ENCODE results near the gene CTXN3.

The CTXN3 gene

DNA sequence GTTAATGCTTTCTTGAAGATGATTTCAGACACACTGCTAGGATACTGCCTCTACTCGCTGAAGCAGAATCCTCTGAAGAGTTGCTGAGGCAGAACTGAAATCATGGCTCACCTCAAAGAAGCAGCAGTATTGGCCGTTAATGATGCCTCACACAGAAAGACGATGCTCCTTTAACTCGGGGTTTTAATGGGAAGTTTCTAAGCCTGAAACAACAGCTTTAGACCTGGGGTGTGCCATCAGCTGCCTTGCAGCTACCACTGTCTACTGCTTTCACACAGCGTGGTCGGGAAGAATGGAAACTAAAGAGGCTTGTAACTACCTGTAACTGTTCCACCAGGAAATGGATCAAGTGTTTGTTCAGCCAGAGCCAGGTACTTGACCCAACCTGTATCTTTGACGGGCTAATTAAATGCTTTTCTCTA, at the start of gene CTXN3:
Gene CTXN3 (plus strand): TSS at position 65 of the 422 bp plus-strand sequence. CDS start 8,440 bp downstream, outside the sequence.
- in situ Hi-C loops (cut with MboI; ENCODE audit: low sequenced_read_pairs): no loop called here

DNA sequence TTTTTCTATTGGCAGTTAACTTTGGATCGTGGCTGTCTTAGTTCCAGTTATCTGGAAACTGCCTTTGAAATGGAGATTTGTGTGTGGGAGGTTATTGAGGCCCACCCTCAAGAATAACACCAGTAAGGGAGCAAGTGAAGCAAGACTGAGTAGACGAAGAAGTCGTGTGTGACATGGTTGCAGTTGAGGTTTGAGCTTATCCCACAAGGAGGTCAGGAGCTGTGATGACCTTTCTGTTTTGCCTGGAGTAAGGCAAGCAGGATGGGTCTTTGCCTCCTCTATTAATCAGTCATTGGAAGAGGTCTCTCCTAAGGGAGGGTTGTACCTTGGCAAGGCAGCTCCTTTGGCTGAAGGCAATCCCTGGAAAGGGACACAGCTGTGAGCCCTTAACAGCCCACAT, 49.6 kb upstream of the CTXN3 start:
- in situ Hi-C loops (cut with MboI; ENCODE audit: low sequenced_read_pairs): no loop called here

DNA sequence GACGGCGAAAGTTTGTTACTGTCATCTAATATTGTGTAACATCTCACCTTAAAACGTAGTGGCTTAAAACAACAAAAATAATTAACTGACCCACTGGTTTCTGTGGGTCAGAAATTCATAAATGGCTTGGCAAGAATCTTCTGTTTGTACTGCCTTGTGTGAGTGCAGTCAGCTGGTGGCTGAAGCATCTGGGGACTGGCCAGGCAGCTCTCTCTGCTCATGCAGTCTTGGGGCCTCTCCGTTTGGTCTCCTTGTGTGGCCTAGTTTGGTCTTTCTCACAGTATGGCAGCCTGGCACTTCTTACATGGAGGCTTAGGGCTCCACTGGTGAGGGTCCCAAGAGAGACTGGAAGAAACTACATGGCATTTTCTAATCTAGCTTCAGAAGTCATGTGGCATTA, 49.0 kb upstream of the CTXN3 start:
- in situ Hi-C loops (cut with MboI; ENCODE audit: low sequenced_read_pairs): no loop called here

DNA sequence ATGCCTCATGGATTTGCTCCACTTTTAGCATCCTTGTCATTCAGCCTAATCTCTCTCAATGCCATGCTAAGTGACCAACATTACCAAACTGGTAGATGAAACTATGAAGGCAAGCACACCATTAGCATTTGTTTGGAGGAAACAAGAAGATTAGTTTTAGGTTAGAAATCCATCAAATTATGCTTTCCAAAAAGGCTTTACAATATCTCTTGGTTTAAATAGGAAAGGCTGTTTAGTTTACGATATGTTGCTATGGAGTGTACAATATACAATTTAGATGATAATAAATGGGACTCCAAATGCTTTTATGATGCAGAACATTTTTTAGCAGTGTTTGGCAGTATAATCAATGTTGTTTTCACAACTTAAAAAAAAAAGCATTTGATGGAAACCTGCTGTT, 47.8 kb upstream of the CTXN3 start:
- in situ Hi-C loops (cut with MboI; ENCODE audit: low sequenced_read_pairs): no loop called here

DNA sequence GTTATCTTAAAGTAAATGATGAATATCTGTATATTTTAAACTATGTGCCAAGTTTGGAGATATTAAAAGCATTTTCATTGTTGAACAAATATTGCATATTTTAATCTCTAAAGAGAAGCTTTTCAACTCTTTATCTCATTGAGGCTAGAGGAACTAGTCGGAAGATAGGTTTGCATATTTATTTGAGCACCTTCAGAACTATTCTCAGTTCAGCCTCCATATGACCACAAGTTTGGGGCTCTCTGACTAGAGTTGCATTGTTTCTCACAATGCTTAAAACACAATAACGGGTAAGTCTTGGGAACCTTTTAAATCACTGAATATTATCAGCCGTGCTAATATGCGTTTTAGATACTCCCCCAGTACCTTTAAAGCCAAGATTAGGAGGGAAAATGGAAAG, 47.3 kb upstream of the CTXN3 start:
- in situ Hi-C loops (cut with MboI; ENCODE audit: low sequenced_read_pairs): no loop called here

DNA sequence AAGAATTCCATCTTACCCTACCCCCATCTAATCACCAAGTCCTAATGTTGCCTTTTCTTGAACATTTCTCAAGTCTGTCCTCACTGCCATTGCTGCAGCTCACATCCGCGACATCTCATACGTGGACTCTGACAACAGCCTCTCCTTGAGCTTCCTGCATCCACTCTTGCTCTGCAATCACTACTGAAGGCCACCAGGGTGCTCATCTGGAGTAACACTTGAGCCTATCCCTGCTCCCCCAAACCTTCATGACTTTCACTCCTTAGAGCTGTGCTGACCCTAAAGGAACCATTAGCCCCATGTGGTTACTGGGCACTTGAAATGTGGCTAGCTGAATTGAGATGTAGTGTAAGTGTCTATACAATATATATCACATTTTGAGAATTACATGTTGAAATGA, 46.4 kb upstream of the CTXN3 start:
- in situ Hi-C loops (cut with MboI; ENCODE audit: low sequenced_read_pairs): no loop called here

DNA sequence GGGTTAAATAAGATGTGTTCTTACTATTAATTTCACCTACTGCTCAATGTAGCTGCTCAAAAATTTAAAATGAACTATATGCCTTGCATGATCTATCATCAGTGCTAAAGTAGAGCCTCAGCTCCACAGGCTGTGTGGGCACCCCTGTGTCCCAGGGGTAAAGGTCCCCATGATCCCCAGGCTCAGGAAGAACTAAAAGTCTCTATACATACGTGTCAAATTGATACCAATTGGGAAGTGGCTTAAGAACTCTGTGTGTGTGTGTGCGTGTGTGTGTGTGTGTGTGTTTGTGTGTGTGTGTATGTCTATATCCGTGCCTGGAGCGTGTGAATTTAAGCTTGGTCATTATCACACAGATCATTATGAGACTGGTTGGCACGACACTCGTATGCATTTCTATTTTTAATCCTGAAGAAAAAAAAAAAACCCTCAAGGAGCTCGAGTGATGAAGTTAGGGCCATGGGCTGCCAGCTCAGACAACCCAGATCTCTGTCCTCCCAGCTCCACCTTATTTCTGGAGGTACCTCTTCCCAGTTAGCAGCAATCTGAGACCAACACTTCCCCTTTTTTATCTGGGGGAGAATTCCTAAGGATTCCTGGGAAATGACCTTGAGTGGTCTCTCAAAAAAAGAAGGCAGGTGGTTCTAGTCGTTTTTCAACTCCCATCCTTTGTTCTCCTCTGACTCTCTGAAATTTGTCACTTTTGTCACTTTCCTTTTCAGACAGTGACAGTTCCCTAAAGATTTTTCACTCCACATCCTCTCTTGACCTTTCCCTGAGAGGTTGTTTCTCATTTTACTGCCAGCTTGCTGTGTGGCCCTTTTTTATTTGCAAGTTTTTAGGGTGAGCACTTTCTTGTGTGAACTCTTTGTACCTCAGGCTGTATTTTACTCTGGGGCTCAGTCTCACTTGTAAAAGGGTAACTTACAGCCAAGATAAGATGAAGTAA, 45.7 kb upstream of the CTXN3 start:
- in situ Hi-C loops (cut with MboI; ENCODE audit: low sequenced_read_pairs): no loop called here

DNA sequence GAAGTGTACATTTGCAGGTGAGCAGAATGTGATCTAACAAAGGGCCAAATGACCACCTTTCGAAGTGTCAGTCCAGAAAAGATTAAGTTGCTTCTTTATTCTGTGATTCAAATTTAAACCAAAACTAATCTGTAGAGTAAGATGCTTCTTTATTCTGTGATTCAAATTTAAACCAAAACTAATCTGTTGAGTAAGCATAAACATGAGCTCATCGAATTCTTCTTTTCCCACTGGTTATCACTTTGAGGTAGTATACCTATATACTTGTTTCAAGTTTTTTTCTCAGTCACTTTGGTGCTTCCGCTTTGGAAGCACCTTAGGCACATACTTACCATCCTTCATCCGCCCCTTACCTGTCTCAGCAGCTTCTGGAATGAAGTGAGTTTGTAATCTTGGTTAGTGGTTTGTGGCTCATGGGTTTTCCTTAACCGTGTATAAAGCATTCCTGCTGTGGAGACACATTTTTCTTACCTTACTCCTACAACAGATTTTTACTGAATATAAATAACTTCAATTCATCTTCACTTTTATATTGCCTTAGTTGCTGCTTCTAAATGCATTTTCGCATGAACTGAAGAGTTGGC, 40.7 kb upstream of the CTXN3 start:
- in situ Hi-C loops (cut with MboI; ENCODE audit: low sequenced_read_pairs): no loop called here

DNA sequence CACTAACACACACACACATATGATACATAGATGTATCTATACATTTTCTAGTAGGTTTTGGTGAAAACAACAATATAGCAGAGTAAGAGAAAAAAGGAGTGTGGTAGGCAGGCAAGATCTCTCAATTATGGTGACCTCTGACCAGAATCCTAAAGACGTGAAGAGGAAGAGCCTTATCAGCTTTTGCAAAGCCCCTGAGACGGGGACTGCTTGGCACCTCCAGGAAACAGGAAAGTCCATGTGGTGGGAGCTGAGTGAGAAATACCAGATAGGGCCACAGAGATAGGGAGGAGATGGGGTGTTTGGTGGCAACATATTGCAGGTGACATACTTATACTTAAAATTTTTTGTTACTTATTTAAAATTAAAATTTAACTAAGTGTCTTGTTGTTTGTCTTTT, 39.9 kb upstream of the CTXN3 start:
- in situ Hi-C loops (cut with MboI; ENCODE audit: low sequenced_read_pairs): no loop called here

DNA sequence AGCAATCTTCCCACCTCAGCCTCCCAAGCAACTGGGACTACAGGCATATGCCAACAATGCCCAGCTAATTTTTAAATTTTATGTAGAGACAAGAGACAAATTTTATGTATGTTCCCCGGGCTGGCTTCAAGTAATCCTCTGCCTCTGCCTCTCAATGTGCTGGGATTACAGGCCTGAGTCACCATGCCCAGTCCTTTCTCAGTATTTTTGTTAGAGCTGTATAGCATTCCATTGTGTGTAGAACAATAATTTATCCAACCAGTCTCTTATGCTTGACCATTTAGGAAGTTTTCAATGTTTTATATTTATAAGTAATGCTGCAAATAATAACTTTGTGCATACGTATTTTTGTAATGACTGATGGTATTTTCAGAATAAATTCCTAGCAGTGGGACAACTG, 38.9 kb upstream of the CTXN3 start:
- in situ Hi-C loops (cut with MboI; ENCODE audit: low sequenced_read_pairs): no loop called here

DNA sequence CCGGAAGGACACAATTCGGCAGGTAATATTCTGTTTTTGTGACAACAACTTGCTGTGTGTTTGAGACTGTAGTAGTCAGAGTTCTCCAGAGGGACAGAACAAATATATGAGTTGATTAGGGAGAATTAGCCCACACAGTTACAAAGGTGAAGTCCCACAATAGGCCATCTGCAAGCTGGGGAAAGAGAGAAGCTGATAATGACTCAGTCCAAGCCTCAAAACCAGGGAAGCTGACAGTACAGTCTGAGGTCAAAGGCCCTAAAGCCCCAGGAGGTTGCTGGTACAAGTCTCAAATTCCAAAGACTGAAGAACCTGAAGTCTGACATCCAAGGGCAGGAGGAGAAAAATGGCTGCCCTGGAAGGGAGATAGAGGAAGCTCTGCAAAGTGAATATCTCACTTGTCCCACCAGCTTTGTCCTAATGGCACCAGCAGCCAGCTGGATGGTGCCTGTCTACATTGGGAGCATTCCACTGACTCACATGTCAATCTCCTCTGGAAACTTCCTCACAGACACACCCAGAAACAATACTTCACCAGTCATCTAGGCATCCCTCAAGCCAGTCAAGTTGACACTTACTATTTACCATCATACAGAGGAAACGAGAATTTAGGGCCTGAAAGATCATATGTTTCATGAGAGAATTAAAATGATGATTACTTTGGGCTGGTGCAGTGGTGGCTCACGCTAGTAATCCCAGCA, 36.3 kb upstream of the CTXN3 start:
- in situ Hi-C loops (cut with MboI; ENCODE audit: low sequenced_read_pairs): no loop called here

DNA sequence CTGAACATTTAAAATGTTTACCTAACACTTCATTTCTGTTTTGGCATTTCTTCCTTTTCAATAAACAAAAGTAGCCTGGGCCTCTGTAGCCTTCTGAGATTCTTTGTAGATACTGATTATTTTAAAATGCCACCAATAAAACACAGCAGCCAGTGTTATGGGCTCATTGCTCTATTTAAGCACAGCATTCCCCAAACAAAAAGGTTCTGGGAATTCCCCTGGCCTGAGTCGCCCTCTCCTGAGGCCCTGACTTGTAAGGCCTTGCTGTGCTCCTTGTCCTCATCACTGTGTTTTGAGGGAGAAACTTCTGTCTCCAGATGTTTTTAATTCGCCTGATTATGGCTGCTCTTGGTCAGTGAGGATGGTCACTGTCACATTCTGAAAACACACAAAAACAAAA, 33.0 kb upstream of the CTXN3 start:
- in situ Hi-C loops (cut with MboI; ENCODE audit: low sequenced_read_pairs): no loop called here

DNA sequence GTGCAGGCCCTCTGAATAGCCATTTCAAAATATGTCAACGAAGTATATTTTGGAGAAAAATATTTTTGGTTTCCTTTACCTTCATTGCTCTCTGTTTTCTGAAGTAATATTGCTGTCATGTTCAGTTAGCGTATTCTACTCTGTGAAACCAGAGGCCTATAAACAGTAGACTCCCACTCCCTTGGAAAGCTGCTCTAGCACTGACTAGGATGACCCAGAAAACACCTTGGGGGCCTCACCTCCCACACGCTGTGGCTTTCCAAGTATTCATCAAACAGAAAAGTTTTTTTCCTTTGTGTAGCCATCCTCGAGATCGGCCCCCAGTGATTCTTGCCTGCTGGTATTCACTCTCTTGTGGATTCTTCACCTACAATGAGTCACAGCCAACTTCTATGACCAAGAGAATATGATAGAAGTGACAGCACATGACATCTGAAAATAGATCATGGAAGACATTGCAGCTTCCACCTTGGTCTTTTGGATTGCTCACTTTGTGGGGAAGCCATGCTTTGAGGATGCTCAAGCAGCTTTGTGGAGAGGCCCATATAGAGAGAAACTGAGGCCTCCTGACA, 28.9 kb upstream of the CTXN3 start:
- in situ Hi-C loops (cut with MboI; ENCODE audit: low sequenced_read_pairs): no loop called here

DNA sequence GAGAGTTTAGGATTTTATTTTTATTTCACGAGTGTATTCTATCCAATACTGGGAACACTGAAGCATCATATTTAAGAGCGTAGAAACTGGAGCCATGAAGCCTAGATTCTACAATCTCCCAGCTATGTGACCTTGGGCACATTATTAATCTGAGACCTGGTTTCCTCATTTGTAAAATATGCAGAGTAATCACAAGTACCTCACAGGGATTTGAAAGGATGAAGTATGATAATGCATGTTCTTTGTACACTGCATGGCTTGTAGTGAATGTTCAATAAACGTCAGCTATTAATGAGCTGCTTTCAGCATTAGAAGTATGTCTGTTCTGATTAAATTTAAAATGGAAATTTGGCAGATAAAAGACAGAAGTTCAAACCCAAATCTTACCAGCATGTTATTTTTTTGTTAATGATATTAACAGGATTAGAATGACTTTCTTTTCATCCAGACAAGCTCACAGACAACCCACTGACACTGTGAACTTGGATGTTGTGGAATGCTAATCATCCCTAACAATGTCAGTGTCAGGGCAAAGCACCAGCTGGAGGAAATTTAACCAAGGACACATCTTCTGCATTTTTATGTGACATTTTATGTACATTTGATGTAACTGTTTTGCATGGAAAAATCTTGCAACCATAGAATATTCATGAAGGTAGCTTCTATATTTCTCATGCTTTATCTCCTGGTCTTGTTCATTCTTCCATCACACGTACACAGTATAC, 27.1 kb upstream of the CTXN3 start:
- in situ Hi-C loops (cut with MboI; ENCODE audit: low sequenced_read_pairs): no loop called here

DNA sequence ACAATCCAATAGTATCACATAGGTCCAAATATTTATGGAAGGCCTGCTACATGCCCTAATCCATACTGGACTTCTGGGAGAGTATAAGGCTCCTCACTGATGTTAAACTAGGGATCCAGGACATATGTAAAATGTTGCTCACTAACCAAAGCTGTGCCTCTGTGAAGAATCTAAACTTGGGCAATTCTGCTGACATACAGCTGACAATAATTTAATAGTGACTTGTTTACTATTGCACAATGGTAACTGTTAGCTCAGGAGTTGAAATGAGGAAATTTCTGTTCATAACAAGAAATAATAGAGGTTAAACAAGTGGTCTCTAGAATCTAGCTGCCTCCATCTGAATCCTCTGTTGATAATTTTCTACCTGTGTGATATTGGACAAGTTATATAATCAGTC, 14.9 kb upstream of the CTXN3 start:
- in situ Hi-C loops (cut with MboI; ENCODE audit: low sequenced_read_pairs): no loop called here

DNA sequence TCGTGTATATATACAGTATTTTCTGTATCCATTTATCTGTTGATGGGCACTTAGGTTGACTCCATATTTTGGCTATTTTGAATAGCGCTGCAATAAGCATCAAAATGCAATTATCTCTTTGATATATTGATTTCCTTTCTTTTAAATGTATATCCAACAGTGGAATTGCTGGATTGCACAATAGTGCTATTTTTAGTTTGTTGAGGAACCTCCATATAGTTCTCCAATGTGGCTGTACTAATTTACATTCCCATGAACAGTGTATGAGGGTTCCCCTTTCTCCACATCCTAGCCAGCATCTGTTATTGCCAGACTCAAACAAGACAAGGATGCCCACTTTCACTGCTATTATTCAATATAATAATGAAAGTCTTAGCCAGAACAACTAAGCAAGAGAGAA, 9.1 kb upstream of the CTXN3 start:
- in situ Hi-C loops (cut with MboI; ENCODE audit: low sequenced_read_pairs): no loop called here

DNA sequence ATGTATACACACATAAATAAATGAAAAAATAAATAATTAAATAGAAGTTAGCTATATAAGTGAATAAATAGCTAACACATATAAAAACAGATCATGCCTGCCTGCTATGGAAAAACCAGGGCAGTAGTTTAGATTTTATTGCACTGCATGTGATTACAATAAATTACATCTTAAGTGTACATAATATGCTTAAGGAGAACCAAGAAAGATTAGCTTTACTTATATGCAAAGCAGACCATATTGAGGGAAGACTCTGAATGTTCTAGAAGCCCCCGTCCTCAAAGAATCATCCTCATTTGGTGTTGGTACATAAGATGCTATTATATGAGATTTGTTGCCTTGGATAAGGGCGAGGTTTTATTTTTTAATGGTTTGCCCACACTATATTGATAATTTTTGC, 5.9 kb upstream of the CTXN3 start:
- in situ Hi-C loops (cut with MboI; ENCODE audit: low sequenced_read_pairs): no loop called here

DNA sequence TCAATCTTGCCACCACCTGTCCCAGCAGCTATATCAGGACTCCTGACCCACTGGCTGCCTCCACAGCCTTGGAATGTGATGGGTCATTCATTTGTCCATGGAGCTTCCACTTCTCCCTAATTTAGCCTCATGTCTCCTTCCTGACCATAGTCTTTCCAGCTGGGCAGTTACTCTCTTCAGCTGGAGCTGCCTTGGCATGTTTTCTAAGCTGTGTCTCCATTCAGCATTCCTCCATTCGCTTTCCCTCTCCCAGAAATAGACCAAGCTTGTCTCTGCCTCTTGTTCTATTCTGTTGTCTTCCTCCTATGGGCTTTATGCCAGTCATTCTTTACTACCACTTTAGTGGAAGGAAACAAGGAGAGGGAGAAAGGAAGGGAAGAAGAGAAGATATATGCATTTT, 5.3 kb upstream of the CTXN3 start:
- in situ Hi-C loops (cut with MboI; ENCODE audit: low sequenced_read_pairs): no loop called here

DNA sequence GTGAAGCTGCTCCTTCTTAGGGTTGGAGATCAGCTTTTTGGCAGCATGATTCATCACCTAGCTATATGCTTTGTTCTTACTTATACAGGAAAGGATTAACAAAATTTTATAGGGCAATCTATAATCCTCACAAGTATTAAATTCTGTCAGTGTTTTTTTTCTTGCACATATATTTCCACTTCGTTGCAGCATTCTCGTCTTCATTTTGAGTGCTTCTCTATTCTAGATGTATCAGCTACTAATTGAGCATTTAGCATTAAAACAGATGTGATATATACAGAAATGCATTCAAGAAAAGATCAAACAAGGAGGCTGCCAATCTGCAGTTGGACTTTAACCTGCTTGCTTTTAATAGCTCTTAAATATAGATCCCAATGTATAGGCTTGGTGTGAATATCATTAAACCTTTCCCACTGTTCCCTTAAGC, 3.6 kb upstream of the CTXN3 start:
- in situ Hi-C loops (cut with MboI; ENCODE audit: low sequenced_read_pairs): no loop called here

DNA sequence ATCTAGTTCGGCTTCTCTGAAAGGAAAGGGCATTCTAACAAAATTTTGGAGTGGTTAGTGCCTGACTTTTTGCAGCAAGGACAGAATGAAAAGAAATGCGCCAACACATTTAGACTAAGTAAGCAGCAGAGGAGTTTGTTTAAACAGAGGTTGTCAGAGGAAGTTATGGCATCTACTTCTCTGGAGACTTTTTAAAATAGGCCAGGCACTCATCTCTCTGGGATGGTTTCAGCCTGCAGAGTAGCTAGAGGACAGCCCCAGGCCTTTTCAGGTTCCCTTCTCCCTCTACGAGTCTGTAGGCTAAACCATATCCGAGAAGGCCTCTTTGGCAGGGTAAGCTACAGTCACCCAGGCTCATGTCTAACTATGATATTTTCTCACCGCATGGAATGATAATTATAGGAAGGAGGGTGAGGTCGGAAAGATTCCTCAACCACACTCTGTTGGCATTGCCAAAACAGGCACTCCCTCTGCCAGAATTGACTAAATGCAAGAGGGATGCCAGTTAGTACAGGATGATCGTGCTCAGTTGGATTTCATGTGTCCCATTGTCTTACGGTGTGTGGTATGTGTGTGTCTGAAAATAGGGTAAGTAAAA, 1.4 kb upstream of the CTXN3 start:
- in situ Hi-C loops (cut with MboI; ENCODE audit: low sequenced_read_pairs): no loop called here

All from hTERT RPE-1 (cell line).